HepG2 (cell line): ENCODE data around the gene FUT8. TPM values are rescaled to one million over a fixed set of nuclear protein-coding genes. Genes with fewer than 3 reads are reported as not detected.

ENCODE experiments used
- ATAC-seq: fragments of 200-7000 bp; cut with Tn5 transposase; 3 replicates; pipeline ENCODE4 v1.9.1; 2020; ENCODE audit warnings: mild to moderate bottlenecking, moderate library complexity
- BruUV-seq: library from RNA; stranded (reverse); fragments of 400-500 nt; replicated peaks from 2 replicates; lab custom pipeline; 2021; lab: Mats Ljungman, UMichigan
- CTCF ChIA-PET: fragments of 300-600 bp; formaldehyde crosslinking; extraction: SDS; loops from one replicate; lab custom pipeline; 2021; ENCODE audit warnings: low total read pairs, inconsistent platforms, low intra/inter-chr PET ratio; lab: Yijun Ruan, JAX
- POLR2A ChIA-PET: fragments of 350-600 bp; sonication (Branson Sonifier 250); formaldehyde crosslinking; loops from one replicate; lab custom pipeline; 2020; ENCODE audit warnings: antibody characterized with exemption, inconsistent platforms; lab: Yijun Ruan, JAX
- DNase-seq: peaks from one replicate; pipeline ENCODE4 v3.0.0-alpha.2; 2015; ENCODE audit warnings: low spot score
- FAIRE-seq: peaks from 3 replicates; lab custom pipeline; 2011; peaks lifted over from hg19 to GRCh38; lab: Jason Lieb, UNC
- H2AFZ ChIP-seq: one replicate; pipeline ENCODE4 v1.6.1; 2011; ENCODE audit warnings: low read length, inconsistent platforms
- H3K27ac ChIP-seq: fragments of 300-600 bp; 3 replicates; pipeline ENCODE4 v1.8.0; 2011; ENCODE audit warnings: mixed run types, mild to moderate bottlenecking, mixed read lengths, low read length, inconsistent platforms; ENCODE audit not compliant: insufficient read depth; ENCODE audit errors: extremely low read length
- H3K27me3 ChIP-seq, 2 experiments: fragments of 200-600 bp in 1 of 2; 2 replicates in 1 of 2; 3 replicates in 1 of 2; pipeline versions ENCODE4 v1.6.0 to v1.8.0; 2011; ENCODE audit warnings: low read length in 2 of 2, mild to moderate bottlenecking in 2 of 2, moderate library complexity in 2 of 2, inconsistent platforms in 1 of 2; ENCODE audit not compliant: insufficient read depth in 2 of 2, control insufficient read depth in 1 of 2
- H3K36me3 ChIP-seq, 2 experiments: fragments of 200-600 bp in 1 of 2; replicated peaks in 1 of 2; 2 replicates in 1 of 2; 3 replicates in 1 of 2; pipeline versions ENCODE4 v1.5.1 to v1.8.0; 2011; ENCODE audit warnings: low read length in 2 of 2, inconsistent platforms in 1 of 2; ENCODE audit not compliant: insufficient read depth in 2 of 2, control insufficient read depth in 1 of 2
- H3K4me1 ChIP-seq: 2 replicates; pipeline ENCODE4 v1.5.1; 2012; ENCODE audit warnings: low read length, inconsistent platforms; ENCODE audit not compliant: insufficient read depth
- H3K4me2 ChIP-seq: 2 replicates; pipeline ENCODE4 v1.6.0; 2011; ENCODE audit warnings: low read depth, low read length, inconsistent platforms
- H3K4me3 ChIP-seq, 3 experiments: fragments of 200-600 bp in 1 of 3; sonication (generic), shearing (Covaris generic) in 1 of 3; replicated peaks in 1 of 3; 2 replicates each; pipeline ENCODE4 v1.5.1; 2011 to 2016; ENCODE audit warnings: low read length in 3 of 3, inconsistent platforms in 2 of 3, low read depth in 2 of 3, mild to moderate bottlenecking in 2 of 3, control low read depth in 1 of 3, mixed read lengths in 1 of 3; ENCODE audit not compliant: insufficient read depth in 1 of 3
- H3K79me2 ChIP-seq: one replicate; pipeline ENCODE4 v1.6.1; 2011; ENCODE audit warnings: low read length, inconsistent platforms; ENCODE audit not compliant: insufficient read depth
- H3K9ac ChIP-seq: 2 replicates; pipeline ENCODE4 v1.6.0; 2011; ENCODE audit warnings: mild to moderate bottlenecking, low read depth, low read length, inconsistent platforms; ENCODE audit not compliant: insufficient read depth
- H3K9me3 ChIP-seq: 2 replicates; pipeline ENCODE4 v1.5.1; 2012; ENCODE audit warnings: mild to moderate bottlenecking, low read length
- H4K20me1 ChIP-seq: 2 replicates; pipeline ENCODE4 v1.6.0; 2011; ENCODE audit warnings: inconsistent platforms, mild to moderate bottlenecking, low read length, moderate library complexity; ENCODE audit not compliant: insufficient read depth
- CCDC6 ChIP-seq: sonication (generic); formaldehyde crosslinking; IDR thresholded peaks from 2 replicates; pipeline ENCODE4 v1.8.1; 2022; ENCODE audit warnings: mild to moderate bottlenecking, missing genetic modification reagents, moderate library complexity
- ISX ChIP-seq: sonication (generic); formaldehyde crosslinking; conservative IDR thresholded peaks from 2 replicates; pipeline ENCODE4 v1.5.0; 2020; ENCODE audit warnings: missing genetic modification reagents
- NCOA5 ChIP-seq: sonication (generic); formaldehyde crosslinking; IDR thresholded peaks from 2 replicates; pipeline ENCODE4 v1.4.0; 2020; ENCODE audit warnings: missing genetic modification reagents
- PHF8 ChIP-seq: sonication (generic); formaldehyde crosslinking; IDR thresholded peaks from 2 replicates; pipeline ENCODE4 v1.5.0; 2020; ENCODE audit warnings: missing genetic modification reagents
- SP5 ChIP-seq: IDR thresholded peaks from 2 replicates; pipeline ENCODE4 v1.6.1; 2016; ENCODE audit warnings: low read depth, borderline replicate concordance
- ZBTB34 ChIP-seq: sonication (generic); formaldehyde crosslinking; IDR thresholded peaks from 2 replicates; pipeline ENCODE4 v1.8.0; 2022; ENCODE audit warnings: mild to moderate bottlenecking, missing genetic modification reagents
- ZBTB40 ChIP-seq, 2 experiments: fragments of 450-650 bp in 1 of 2; sonication (generic) in 1 of 2; formaldehyde crosslinking in 1 of 2; IDR thresholded peaks; 2 replicates each; pipeline versions ENCODE4 v1.6.1 to v1.8.0; 2016 to 2022; ENCODE audit warnings: antibody characterized with exemption in 1 of 2, mild to moderate bottlenecking in 1 of 2, missing genetic modification reagents in 1 of 2
- ZNF329 ChIP-seq: sonication (generic); formaldehyde crosslinking; IDR thresholded peaks from 2 replicates; pipeline ENCODE4 v1.9.0; 2021; ENCODE audit warnings: low read depth, mild to moderate bottlenecking, missing genetic modification reagents
- ZNF652 ChIP-seq: IDR thresholded peaks from 2 replicates; pipeline ENCODE4 v1.6.1; 2016; ENCODE audit warnings: low read depth, borderline replicate concordance
- ZNF883 ChIP-seq: sonication (generic); formaldehyde crosslinking; IDR thresholded peaks from 2 replicates; pipeline ENCODE4 v1.5.1; 2020; ENCODE audit warnings: mild to moderate bottlenecking, missing genetic modification reagents; ENCODE audit errors: not compliant biosample characterization
- WGBS: methylation state at CpG from one replicate; pipeline ENCODE4 v1.1.6; 2017; ENCODE audit warnings: low lambda C conversion rate; 5-methylcytosine and 5-hydroxymethylcytosine counted together
- in situ Hi-C: cut with HindIII; loops from 2 replicates; pipeline ENCODE4 v1.10.0; 2017; ENCODE audit warnings: low pct_unique_long_range_greater_than_20kb; ENCODE audit not compliant: extremely low pct_ligation_motif_present
- intact Hi-C: fragments of 100-400 bp; cut with micrococcal nuclease; formaldehyde crosslinking; loops from one replicate; pipeline ENCODE4 v1.10.0; 2022; ENCODE audit not compliant: unreplicated experiment
- polyA plus RNA-seq, 8 experiments: library from polyadenylated mRNA; depleted of rRNA in 3 of 8; stranded (reverse) in 7 of 8; unstranded in 1 of 8; fragments of >200 nt; fragmentation: Illumina TruSeq in 4 of 8; extraction: Trizol in 4 of 8; gene quantifications; 2 replicates each; pipeline versions ENCODE4 v1.2.1 to v1.2.3, GENCODE V29; 2011 to 2016; ENCODE audit warnings: low read depth in 4 of 8, missing spikeins in 1 of 8, mixed read lengths in 1 of 8; ENCODE audit not compliant: insufficient read depth in 1 of 8
- total RNA-seq, 5 experiments: library from RNA; depleted of rRNA; stranded (reverse); fragments of >200 nt; fragmentation: Illumina TruSeq; extraction: Trizol; gene quantifications; 2 replicates each; pipeline ENCODE4 v1.2.3, GENCODE V29; 2016; ENCODE audit warnings: low read depth in 1 of 5
- TF ChIP-seq, protein P1 (sequence below): sonication (generic); formaldehyde crosslinking; IDR thresholded peaks from 2 replicates; pipeline ENCODE4 v1.5.0; 2020; ENCODE audit warnings: mild to moderate bottlenecking, missing genetic modification reagents

Gene FUT8
- total and polyA plus RNA-seq, 2 of the 13 experiments (the other 11 are each of a cell fraction or from before 2014, with no cell fraction given) = 9.3 to 17.5 TPM

DNA sequence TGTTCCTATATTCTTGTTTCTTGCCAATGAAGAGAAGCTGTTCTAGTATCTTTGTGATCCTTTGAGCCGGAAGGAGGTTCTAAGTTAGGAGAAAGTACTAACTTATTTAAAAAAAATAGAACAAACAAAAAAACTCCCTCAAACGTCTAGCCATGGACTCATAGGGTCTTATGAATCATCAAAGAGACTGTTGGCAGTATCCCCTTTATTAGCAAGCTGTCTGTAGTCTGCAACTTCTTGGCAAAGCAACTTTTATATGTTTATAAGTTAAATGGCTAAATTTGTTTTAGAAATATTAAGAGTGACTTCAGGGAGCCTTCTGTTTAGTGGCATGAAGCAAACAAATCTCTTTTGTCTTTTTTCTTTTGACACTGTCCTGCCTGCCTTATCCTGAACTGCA is 291.9 kb downstream of the FUT8 start:
- no peaks in the 10 kb centered on the region; the same call in 1 of the 2 replicates for H3K9me3 ChIP-seq
- ATAC-seq (no peak), FAIRE-seq (no peak), DNase-seq (no peak)
- H3K79me2 ChIP-seq = no peaks in the 10 kb centered on the region
- 74% methylated on average over 2 of the region's 2 CpGs for WGBS
- H2AFZ ChIP-seq = no peak overlapping the region
- H3K4me2 ChIP-seq = no peak overlapping the region
- ChIA-PET POLR2A (no interaction called here), CTCF (no interaction called here)
- in situ Hi-C loops = no loop called here
- BruUV-seq = no TSS peak
- H3K27me3 ChIP-seq = no peaks in the 10 kb centered on the region; a peak in 1 of 5 replicates
- no peak overlapping the region for H3K27ac ChIP-seq
- no peak overlapping the region for H3K4me3 ChIP-seq
- no peaks in the 10 kb centered on the region for H3K36me3 ChIP-seq
- no peaks in the 10 kb centered on the region for H4K20me1 ChIP-seq
- intact Hi-C loops = no loop called here
- H3K9ac ChIP-seq = no peak overlapping the region
- no peaks in the 10 kb centered on the region for H3K4me1 ChIP-seq
- TF ChIP-seq PHF8 (no peak), SP5 (no peak), ZNF883 (no peak), CCDC6 (CRISPR knock-in tag) (no peak), ISX (CRISPR knock-in tag) (no peak), ZNF329 (no peak), NCOA5 (CRISPR knock-in tag) (no peak), ZBTB34 (CRISPR knock-in tag) (no peak), ZNF652 (CRISPR knock-in tag) (no peak), ZBTB40 (IDR thresholded peaks at IDR 0.05) (no peak), ZBTB40 (CRISPR knock-in tag; IDR thresholded peaks at IDR 0.05) (no peak)
- TF ChIP-seq, protein P1, sequence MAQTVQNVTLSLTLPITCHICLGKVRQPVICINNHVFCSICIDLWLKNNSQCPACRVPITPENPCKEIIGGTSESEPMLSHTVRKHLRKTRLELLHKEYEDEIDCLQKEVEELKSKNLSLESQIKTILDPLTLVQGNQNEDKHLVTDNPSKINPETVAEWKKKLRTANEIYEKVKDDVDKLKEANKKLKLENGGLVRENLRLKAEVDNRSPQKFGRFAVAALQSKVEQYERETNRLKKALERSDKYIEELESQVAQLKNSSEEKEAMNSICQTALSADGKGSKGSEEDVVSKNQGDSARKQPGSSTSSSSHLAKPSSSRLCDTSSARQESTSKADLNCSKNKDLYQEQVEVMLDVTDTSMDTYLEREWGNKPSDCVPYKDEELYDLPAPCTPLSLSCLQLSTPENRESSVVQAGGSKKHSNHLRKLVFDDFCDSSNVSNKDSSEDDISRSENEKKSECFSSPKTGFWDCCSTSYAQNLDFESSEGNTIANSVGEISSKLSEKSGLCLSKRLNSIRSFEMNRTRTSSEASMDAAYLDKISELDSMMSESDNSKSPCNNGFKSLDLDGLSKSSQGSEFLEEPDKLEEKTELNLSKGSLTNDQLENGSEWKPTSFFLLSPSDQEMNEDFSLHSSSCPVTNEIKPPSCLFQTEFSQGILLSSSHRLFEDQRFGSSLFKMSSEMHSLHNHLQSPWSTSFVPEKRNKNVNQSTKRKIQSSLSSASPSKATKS (CRISPR knock-in tag) = no peak
